ENCODE measurements around the gene TEX50.
"Not testable (repeated sequence)": the region's sequence is repeated elsewhere in the genome, so short reads cannot be mapped to it uniquely, and the experiment has no call there.

TEX50 gene

GRCh38 chr1:173635116-173635515 is at the start of gene TEX50:
TEX50 (plus strand) TSS chr1:173635338; CDS start chr1:173635522, 184 bp downstream.
- H3K4me3 ChIP-seq (ENCODE audit: low read length) = no peak within 1 kb of the TSS
- no peak for DNase-seq (ENCODE audit: low read depth)
- no peak for TF ChIP-seq CTCF (conservative IDR thresholded peaks at IDR 0.05; ENCODE audit: low read length)

- DNase-seq (ENCODE audit: low read depth) = no peak
- H3K4me3 ChIP-seq (ENCODE audit: low read length) = no peak overlapping the region
- TF ChIP-seq CTCF (conservative IDR thresholded peaks at IDR 0.05; ENCODE audit: low read length) = no peak
Measured at GRCh38 chr1:173590557-173590956, 44.6 kb upstream of the TEX50 start.

- DNase-seq (ENCODE audit: low read depth); H3K4me3 ChIP-seq (ENCODE audit: low read length): not testable (repeated sequence)
Measured at GRCh38 chr1:173591138-173591537, 44.0 kb upstream of the TEX50 start.

- DNase-seq (ENCODE audit: low read depth) = no peak
- no peak overlapping the region for H3K4me3 ChIP-seq (ENCODE audit: low read length)
- no peak for TF ChIP-seq CTCF (conservative IDR thresholded peaks at IDR 0.05; ENCODE audit: low read length)
Measured at GRCh38 chr1:173596097-173596825, 38.9 kb upstream of the TEX50 start.

- H3K4me3 ChIP-seq (ENCODE audit: low read length) = no peak overlapping the region
- no peak for TF ChIP-seq CTCF (conservative IDR thresholded peaks at IDR 0.05; ENCODE audit: low read length)
- DNase-seq (ENCODE audit: low read depth) = no peak
Measured at GRCh38 chr1:173601588-173601987, 33.5 kb upstream of the TEX50 start.

- DNase-seq (ENCODE audit: low read depth) = peak; percentile 24
- H3K4me3 ChIP-seq (ENCODE audit: low read length) = peak within 1 kb of the TSS; percentile 43
- no peak for TF ChIP-seq CTCF (conservative IDR thresholded peaks at IDR 0.05; ENCODE audit: low read length)
Measured at GRCh38 chr1:173603056-173603591, 32.0 kb upstream of the TEX50 start, which contains the start of gene SLC9C2. SLC9C2 (minus strand) TSS chr1:173603072; CDS start chr1:173601776, 1,296 bp downstream.

GRCh38 chr1:173608503-173609216 is 26.5 kb upstream of the TEX50 start:
- DNase-seq (ENCODE audit: low read depth) = no peak
- TF ChIP-seq CTCF (conservative IDR thresholded peaks at IDR 0.05; ENCODE audit: low read length) = no peak
- no peak overlapping the region for H3K4me3 ChIP-seq (ENCODE audit: low read length)

- H3K4me3 ChIP-seq (ENCODE audit: low read length); DNase-seq (ENCODE audit: low read depth): not testable (repeated sequence)
Measured at GRCh38 chr1:173613086-173613485, 22.1 kb upstream of the TEX50 start.

All from AG10803 (cell line).